NCI-H128 (cell line): ENCODE data around the gene SMARCC1.

ENCODE experiments used
- DNase-seq: peaks from one replicate; lab custom pipeline; 2025; ENCODE audit not compliant: unreplicated experiment; lab: John Stamatoyannopoulos, UW

Gene SMARCC1

DNA sequence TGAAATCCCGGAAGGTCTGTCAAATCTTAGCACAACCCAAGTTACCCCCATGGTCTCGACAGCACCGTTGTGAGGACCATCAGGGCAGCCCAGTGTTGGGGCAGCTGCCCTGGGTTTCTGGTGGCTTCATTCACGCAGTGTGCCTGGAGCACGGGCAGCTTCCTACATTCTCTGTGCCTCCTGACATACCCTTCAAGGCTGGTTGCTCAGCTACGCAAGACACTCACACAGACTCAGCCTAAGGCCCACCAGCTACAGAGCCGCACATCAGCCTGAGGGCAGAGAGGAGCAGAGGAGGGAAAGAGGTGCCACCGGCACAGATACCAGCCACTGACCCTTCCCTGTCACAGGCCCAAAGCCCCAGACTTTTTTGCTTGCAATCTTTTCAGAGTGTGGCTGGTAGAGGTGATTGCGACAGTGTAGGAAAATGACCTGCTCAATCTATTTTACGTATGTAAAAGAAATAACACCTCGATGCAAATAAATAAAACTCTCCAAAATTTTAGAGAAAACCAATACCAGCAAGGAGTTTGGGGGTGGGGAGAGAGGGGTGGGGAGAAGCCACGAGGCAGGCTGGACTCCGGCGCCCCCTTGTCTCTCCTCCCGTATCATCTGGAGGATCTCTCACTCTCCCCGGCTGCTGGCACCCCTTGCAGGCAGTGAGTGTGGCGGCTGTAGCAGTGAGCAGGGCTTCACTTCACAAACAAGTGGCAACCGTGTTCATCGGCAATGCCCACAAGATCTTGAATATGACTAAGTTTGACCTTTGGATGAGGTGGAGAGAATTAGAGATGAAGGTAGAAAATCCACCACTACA is 215.8 kb downstream of the SMARCC1 start:
- no peak for DNase-seq

DNA sequence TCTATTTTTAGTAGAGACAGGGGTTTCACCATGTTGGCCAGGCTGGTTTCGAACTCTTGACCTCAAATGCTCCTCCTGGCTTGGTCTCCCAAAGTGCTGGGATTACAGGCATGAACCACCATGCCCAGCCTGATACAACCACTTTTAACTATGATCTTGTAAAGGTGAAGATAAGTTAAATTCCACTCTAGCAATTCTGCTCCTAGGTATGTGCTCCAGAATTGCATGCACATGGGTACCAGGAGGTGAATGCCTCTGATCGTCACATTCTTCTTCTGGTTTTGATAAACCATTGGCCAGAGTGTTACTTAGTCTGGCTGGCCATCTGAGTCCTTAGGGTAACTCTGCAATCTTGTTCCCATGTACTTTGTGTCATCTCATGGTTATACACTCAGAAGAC is 225.3 kb downstream of the SMARCC1 start:
- no peak for DNase-seq

DNA sequence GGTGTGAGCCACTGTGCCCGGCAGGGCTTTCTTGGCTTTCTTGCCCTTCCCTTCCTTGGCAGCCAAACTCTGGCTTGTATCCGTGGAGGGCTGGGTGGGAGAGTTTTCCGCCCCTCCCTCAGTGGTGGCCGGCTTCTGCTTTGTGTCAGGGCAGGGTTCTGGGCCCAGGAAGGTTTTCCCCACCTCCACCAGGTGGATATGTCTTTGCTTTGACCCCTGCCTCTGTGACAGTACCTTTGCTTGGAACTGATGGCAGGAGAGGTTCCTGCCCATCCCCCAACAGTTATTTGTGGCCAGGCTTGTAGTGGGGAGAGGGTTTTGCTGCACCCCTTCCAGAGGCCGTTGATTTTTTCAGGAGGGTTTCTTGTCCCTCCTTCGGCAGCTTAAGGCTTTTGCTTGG is 227.4 kb downstream of the SMARCC1 start:
- no peak for DNase-seq

DNA sequence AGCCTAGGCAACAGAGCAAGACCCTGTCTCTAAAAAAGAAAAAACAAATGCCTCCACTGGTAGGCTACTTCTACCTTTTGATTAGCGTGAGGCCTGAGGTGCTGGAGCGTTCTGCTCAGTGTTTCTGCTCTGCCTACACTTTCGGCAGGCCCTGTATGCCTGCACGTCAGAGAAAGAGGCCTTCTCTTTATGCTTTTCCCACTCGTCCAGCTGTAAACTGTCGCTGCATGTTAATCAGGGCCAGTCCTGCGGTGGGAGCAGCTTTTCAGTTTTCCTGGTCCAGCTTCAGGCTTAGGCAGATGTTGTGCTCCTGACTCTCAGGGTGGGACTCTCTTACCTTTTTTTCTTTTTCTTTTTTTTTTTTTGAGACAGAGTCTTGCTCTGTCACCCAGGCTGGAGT is 228.3 kb downstream of the SMARCC1 start:
- DNase-seq, result no peak

DNA sequence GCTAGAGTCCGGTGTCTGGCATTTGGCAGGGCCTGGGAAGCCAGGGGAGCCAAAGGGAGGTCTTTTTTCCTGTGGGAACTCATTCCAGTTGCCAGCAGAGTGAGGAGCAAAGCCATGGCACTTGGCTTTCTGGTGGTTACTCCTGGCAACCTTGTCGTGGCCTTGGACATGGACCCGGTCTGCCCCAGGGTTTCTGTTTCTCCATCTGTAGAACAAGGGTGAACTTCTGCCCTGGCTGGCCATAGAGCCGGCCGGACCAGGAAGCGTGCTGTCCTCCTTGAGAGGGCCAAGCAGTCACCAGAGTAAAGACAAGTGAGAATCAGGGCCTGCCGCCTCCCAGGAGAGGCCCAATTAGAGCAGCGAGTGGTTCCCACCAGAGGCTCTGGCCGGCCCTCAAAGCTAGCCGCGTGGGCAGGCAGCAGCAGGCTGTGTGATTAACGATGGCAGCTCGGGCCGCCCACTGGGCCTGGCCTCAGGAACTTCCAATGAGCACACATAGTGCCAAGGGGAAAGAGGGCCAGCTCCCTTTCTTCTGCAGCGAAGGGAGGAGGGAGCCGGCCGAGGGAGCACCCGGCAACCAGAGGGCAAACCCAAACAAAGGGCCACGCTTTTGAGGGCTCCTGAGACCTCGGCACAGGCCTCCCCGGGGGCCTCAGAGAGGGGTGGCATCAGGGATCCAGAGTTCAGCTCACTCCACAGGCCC is 239.1 kb downstream of the SMARCC1 start:
- DNase-seq, result no peak

DNA sequence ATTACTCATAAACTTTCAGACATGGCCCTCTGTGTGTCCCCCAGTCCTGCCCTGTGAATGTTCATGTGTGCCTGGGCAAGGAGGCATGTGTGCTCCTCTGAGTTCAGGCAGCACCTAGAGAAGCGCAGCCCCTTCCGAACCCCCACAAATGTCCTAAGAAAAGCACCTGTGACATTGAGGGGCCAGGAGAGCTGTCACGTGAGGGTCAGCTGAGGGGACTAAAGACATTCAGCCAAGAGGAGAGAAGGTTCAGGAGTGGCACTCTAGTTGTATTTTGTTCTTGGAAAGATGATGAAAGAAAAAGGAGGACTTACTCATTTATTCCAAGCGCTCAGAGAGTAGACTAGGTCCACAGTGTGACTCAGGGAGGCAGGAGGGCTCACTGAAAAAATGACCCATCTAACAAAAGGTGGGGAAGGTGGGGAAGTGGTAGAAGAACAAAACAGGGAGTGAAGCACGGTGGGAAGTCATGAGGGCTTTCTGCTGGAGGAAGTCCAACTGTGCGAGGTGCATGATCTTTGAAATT is 240.0 kb downstream of the SMARCC1 start:
- DNase-seq, result no peak

DNA sequence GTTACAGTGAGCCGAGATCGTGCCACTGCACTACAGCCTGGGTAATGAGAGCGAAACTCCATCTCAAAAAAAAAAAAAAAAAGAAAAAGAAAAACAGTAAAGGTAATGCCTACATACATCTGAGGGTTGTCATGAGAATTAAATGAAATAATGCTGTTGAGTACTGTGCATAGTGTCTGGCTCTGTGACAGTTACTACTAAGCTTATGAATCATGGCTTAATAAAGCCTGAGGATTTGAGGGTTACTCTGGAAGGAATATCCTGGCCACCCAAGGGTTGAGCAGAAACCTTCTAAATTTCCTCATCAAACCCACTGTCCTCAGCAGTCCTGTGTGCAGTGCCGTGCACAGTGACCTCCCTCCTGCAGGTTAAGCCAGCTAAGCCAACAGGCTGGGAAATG is 241.4 kb downstream of the SMARCC1 start:
- DNase-seq, result no peak

DNA sequence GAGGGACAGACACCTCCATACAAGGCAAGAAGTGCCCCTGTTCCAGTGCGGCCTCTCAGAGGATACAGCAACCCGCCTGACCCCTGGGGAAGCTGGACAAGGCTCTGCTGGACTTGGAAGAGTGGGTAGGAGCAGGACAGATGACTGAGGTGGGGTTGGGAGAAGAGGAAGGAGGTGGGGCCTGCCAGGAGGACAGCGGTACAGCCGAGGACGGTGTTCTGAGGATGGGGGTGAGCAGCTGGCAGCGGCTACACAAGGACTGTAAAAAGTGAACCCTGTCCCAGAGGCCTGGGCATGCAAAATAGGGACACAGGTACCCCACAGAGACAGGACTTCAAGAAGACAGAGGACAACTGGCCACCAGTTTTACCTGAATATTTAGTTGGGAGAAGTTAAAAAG is 244.7 kb downstream of the SMARCC1 start:
- DNase-seq, result no peak

DNA sequence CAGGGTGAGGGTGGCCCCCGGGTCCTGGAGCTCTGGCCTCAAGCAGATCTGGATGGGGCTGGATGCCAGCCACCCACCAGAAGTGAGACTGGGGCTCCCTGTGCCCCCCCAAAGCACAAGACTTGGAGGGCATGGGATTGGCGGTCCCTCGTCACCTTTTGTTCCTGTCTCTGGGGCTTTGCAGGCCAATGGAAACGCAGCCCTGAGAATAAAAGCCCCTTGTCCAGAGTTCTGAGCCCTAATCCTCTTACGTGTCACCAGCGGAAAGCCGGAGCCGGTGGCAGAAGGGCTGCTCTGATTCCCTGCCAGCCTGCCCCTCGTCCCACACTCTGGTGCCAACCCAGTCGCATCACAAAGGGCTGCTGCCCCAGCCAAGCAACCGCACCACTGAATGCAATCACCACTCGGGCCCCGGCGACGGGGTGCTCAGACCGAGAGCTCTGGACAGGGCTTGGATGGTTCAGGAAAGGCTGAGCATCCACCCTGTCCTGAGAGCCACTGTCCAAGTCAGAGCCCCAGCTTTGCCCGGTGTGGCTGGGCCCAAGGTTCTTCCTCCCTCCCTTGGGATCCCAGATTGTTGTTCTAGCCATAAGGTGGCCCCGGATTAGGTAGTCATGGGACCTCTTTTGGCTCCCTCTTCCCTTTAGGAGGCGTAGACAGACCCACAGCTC is 245.3 kb downstream of the SMARCC1 start:
- DNase-seq, result no peak
